Middle frontal gyrus (tissue), 1 donor: Measurements from ENCODE around the gene PAX4.
A peak's percentile ranks its signal among the peaks of the same experiment; 100 is the strongest.
"Not testable (repeated sequence)": the region's sequence is repeated elsewhere in the genome, so short reads cannot be mapped to it uniquely, and the experiment has no call there.

ENCODE experiments used
- DNase-seq: peaks from one replicate; pipeline ENCODE4 v3.0.0-alpha.2; 2015; ENCODE audit warnings: low spot score; ENCODE audit errors: extremely low spot score

The PAX4 gene

GRCh38 chr7:127586346-127586745 is 31.6 kb downstream of the PAX4 start:
- DNase-seq = no peak

GRCh38 chr7:127585044-127585953 is 32.6 kb downstream of the PAX4 start, which contains the start of gene GCC1:
GCC1 (minus strand) TSS chr7:127585596; CDS start chr7:127585182, 414 bp downstream.
- peak; percentile 90 for DNase-seq

GRCh38 chr7:127584648-127585043 is 33.3 kb downstream of the PAX4 start:
- DNase-seq = no peak

DNA sequence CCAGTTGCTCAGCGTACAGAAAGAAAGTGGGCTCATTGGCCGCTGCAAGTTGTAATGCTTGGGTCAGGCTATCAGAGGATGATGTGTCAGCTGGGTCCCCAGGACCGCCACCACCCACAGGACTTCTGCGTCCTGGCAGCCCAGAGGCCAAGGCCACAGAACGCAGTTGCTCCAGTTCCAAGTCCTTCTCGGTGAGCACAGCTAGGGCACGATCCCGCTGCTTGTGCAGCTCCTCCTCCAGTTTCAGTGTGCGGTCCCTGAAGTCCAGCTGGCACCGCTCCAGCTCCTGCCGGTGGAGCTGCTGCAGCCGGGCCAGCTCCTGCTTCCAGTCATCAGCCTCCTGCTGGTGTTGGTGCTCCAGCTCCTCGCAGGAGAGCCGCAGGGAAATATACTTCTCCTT is 35.6 kb downstream of the PAX4 start:
- no peak for DNase-seq

DNA sequence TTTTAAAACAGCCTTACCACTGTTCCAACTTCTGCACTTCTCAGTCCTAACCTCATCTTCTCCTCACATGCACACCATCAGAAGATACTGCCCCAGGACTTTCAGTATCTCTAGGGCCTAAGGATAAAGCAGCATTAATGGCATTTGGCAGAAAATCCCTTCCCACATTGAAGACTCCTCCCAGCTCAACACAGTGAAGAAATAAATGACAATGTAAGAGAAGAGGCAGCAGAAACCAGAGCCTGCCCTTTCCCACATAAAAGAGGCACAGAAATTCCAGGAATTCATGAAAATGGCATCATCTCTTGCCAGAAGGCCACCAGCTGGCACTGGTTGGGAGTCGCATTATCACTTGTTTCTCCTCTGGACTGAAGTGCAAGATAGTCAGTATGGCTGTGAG is 36.2 kb downstream of the PAX4 start:
- DNase-seq = no peak

DNA sequence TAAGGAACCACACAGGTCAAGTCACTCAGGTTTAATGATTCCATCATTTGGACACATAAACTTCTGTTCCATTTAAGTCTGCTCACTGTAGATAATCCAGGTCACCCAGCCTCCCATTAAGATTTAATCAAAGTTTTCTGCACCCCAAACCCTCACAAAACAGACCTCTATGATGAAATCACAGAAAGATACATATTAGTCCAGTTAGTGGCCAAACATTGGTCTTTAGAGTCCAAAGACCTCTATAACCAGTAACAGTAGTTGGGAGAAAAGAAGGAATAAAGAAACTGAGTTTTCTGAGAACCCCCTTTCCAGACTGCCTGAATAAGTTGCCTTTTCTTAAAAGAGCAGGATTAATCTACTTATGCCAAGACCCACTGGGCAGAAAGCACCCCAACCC is 37.3 kb downstream of the PAX4 start:
- DNase-seq = no peak

DNA sequence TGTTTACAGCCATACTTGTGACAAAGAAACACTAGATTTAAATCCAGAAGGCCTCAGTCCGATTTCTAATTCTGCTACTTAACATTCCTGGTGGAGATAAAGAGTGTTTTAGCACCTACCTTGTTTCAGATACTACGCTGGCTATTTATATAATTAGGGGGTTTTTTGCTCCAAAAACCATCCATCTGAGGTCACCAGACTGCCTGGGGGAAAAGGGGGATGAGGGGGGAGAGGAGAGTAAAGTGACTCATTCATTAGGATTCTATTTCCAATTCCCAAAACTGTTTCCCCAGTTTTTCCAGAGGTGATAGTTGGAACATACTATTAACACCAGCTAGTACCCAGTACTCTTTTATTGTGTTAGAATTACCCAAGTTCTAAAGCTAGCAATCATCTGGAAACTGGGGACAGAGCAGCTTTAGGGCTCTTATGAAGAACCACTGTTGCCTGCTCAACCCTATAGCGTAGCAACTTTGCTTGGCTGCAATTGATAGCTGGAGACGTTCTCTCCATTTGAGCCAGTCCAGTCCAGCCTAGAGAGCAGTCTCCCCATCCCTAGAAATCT is 39.1 kb downstream of the PAX4 start:
- no peak for DNase-seq

- DNase-seq = no peak
These were observed 39.8 kb downstream of the PAX4 start for GRCh38 chr7:127578036-127578684.

- no peak for DNase-seq
These were observed 46.0 kb downstream of the PAX4 start for GRCh38 chr7:127571741-127572505.

DNA sequence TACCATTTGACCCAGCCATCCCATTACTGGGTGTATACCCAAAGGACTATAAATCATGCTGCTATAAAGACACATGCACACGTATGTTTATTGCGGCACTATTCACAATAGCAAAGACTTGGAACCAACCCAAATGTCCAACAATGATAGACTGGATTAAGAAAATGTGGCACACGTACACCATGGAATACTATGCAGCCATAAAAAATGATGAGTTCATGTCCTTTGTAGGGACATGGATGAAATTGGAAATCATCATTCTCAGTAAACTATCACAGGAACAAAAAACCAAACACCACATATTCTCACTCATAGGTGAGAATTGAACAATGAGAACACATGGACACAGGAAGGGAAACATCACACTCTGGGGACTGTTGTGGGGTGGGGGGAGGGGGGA is 49.9 kb downstream of the PAX4 start:
- not testable (repeated sequence) for DNase-seq

- no peak for DNase-seq
These were observed 51.7 kb downstream of the PAX4 start for GRCh38 chr7:127566242-127566641.
